Midbrain (tissue), 1 donor: ENCODE measurements around the gene COA5.

Experiments
- DNase-seq: peaks from one replicate; lab custom pipeline; 2025; lab: John Stamatoyannopoulos, UW

Gene COA5

GRCh38 chr2:98552499-98553179 lies 55.7 kb downstream of the COA5 start:
- DNase-seq, result no peak

- no peak for DNase-seq
Measured at GRCh38 chr2:98551316-98551715, 57.0 kb downstream of the COA5 start.

- DNase-seq, result no peak
Measured at GRCh38 chr2:98550165-98550564, 58.1 kb downstream of the COA5 start.
